ENCODE results near the gene AP1G2. TPM values are rescaled to one million over a fixed set of nuclear protein-coding genes. Genes with fewer than 3 reads are reported as not detected.
A peak's percentile ranks its signal among the peaks of the same experiment; 100 is the strongest.

AP1G2 gene
- total RNA-seq, 1 donor from 2014 or later: 65.4 TPM

GRCh38 chr14:23577004-23577681 is 9.6 kb upstream of the AP1G2 start:
- peaks cover 16% of the 10 kb centered on the region for H3K4me1 ChIP-seq
- DNase-seq (ENCODE audit: low spot score): peak; percentile 67
- no peak overlapping the region for H3K9ac ChIP-seq
- H4K20me1 ChIP-seq (ENCODE audit: low read depth): peaks cover 16% of the 10 kb centered on the region
- H3K79me2 ChIP-seq (ENCODE audit: low read depth): no peaks in the 10 kb centered on the region
- H3K9me3 ChIP-seq (ENCODE audit: low read depth): no peaks in the 10 kb centered on the region
- Mint-ChIP-seq H3K9me3 (no peaks in the 10 kb centered on the region), H3K36me3 (peaks cover 3% of the 10 kb centered on the region), H3K27me3 (ENCODE audit: insufficient read depth, low read depth) (peaks cover 12% of the 10 kb centered on the region), H3K4me1 (peaks cover 46% of the 10 kb centered on the region), H3K4me3 (peak overlapping the region; percentile 87), H3K27ac (no peak overlapping the region)
- TF ChIP-seq EZH2 (IDR thresholded peaks at IDR 0.05): no peak
- no peak for TF ChIP-seq EZH2phosphoT487 (IDR thresholded peaks at IDR 0.05)
- no peak for TF ChIP-seq CTCF (IDR thresholded peaks at IDR 0.05)
- H3K4me3 ChIP-seq: peak overlapping the region; percentile 57
- peaks cover 45% of the 10 kb centered on the region for H3K27me3 ChIP-seq
- H3K36me3 ChIP-seq: no peaks in the 10 kb centered on the region
- peaks cover 22% of the 10 kb centered on the region for H3F3A ChIP-seq (ENCODE audit: low read depth)
- peak overlapping the region; percentile 76 for H2AFZ ChIP-seq (replicated peaks)
- no peak overlapping the region for H3K27ac ChIP-seq
- peak overlapping the region; percentile 90 for H3K4me2 ChIP-seq

GRCh38 chr14:23573384-23574015 is 5.9 kb upstream of the AP1G2 start:
- H2AFZ ChIP-seq (replicated peaks): no peak overlapping the region
- H3K27me3 ChIP-seq: peaks cover 43% of the 10 kb centered on the region
- no peaks in the 10 kb centered on the region for H3K9me3 ChIP-seq (ENCODE audit: low read depth)
- peaks cover 3% of the 10 kb centered on the region for H3K36me3 Mint-ChIP-seq
- H3F3A ChIP-seq (ENCODE audit: low read depth): peaks cover 35% of the 10 kb centered on the region
- no peak overlapping the region for H3K4me2 ChIP-seq
- no peak overlapping the region for H3K4me3 Mint-ChIP-seq
- peaks cover 23% of the 10 kb centered on the region for H3K4me1 ChIP-seq
- no peaks in the 10 kb centered on the region for H3K36me3 ChIP-seq
- H3K27ac Mint-ChIP-seq: no peak overlapping the region
- H3K4me1 Mint-ChIP-seq: peaks cover 45% of the 10 kb centered on the region
- no peak for DNase-seq (ENCODE audit: low spot score)
- no peak overlapping the region for H3K9ac ChIP-seq
- no peaks in the 10 kb centered on the region for H3K9me3 Mint-ChIP-seq
- peaks cover 19% of the 10 kb centered on the region for H4K20me1 ChIP-seq (ENCODE audit: low read depth)
- H3K27me3 Mint-ChIP-seq (ENCODE audit: insufficient read depth, low read depth): peaks cover 9% of the 10 kb centered on the region
- no peak overlapping the region for H3K4me3 ChIP-seq
- no peaks in the 10 kb centered on the region for H3K79me2 ChIP-seq (ENCODE audit: low read depth)
- no peak for TF ChIP-seq EZH2phosphoT487 (IDR thresholded peaks at IDR 0.05)
- TF ChIP-seq CTCF (IDR thresholded peaks at IDR 0.05): no peak
- no peak for TF ChIP-seq EZH2 (IDR thresholded peaks at IDR 0.05)
- no peak overlapping the region for H3K27ac ChIP-seq

GRCh38 chr14:23572836-23573235 is 5.2 kb upstream of the AP1G2 start:
- no peak overlapping the region for H3K4me3 ChIP-seq
- no peak overlapping the region for H3K9ac ChIP-seq
- H3K79me2 ChIP-seq (ENCODE audit: low read depth): no peaks in the 10 kb centered on the region
- H3K27ac Mint-ChIP-seq: peak overlapping the region; percentile 27
- no peak overlapping the region for H3K4me3 Mint-ChIP-seq
- peaks cover 41% of the 10 kb centered on the region for H3F3A ChIP-seq (ENCODE audit: low read depth)
- peaks cover 48% of the 10 kb centered on the region for H3K4me1 Mint-ChIP-seq
- no peak for DNase-seq (ENCODE audit: low spot score)
- H2AFZ ChIP-seq (replicated peaks): no peak overlapping the region
- H3K4me1 ChIP-seq: peaks cover 29% of the 10 kb centered on the region
- H3K36me3 Mint-ChIP-seq: peaks cover 3% of the 10 kb centered on the region
- H3K27me3 ChIP-seq: peaks cover 36% of the 10 kb centered on the region
- TF ChIP-seq EZH2phosphoT487 (IDR thresholded peaks at IDR 0.05) (no peak), CTCF (IDR thresholded peaks at IDR 0.05) (no peak), EZH2 (IDR thresholded peaks at IDR 0.05) (no peak)
- H4K20me1 ChIP-seq (ENCODE audit: low read depth): peaks cover 19% of the 10 kb centered on the region
- H3K36me3 ChIP-seq: no peaks in the 10 kb centered on the region
- no peak overlapping the region for H3K4me2 ChIP-seq
- peaks cover 10% of the 10 kb centered on the region for H3K27me3 Mint-ChIP-seq (ENCODE audit: insufficient read depth, low read depth)
- no peak overlapping the region for H3K27ac ChIP-seq
- no peaks in the 10 kb centered on the region for H3K9me3 ChIP-seq (ENCODE audit: low read depth)
- H3K9me3 Mint-ChIP-seq: no peaks in the 10 kb centered on the region
